ENCODE data around the gene CDYL. TPM values are rescaled to one million over a fixed set of nuclear protein-coding genes. Genes with fewer than 3 reads are reported as not detected.
"Not testable (repeated sequence)": the region's sequence is repeated elsewhere in the genome, so short reads cannot be mapped to it uniquely, and the experiment has no call there.

CDYL gene
- total RNA-seq, 1 experiment from 2014 or later, result 13.0 TPM

GRCh38 chr6:5003604-5004372 is 227.6 kb downstream of the CDYL start, which contains the start of gene RPP40:
RPP40 (minus strand) TSS chr6:5004037; CDS start chr6:5004002, 35 bp downstream.
- peak; percentile 95 for DNase-seq (ENCODE audit: low read depth)

GRCh38 chr6:5004373-5005037 is 228.3 kb downstream of the CDYL start:
- peak; percentile 1 for DNase-seq (ENCODE audit: low read depth)

- not testable (repeated sequence) for DNase-seq (ENCODE audit: low read depth)
These were observed 228.8 kb downstream of the CDYL start for GRCh38 chr6:5005038-5005433.

Other genes with a start within 250 kb of the CDYL start
- gene RPP40, start 227.6 kb downstream of the CDYL start, total RNA-seq (2014; rRNA removed), result 38.6 and 53.4 TPM in 2 replicates